ENCODE results near the gene MTOR. TPM values are rescaled to one million over a fixed set of nuclear protein-coding genes. Genes with fewer than 3 reads are reported as not detected.

Gene MTOR
- total and polyA plus RNA-seq, 2 donors (not counting 3 experiments of a cell fraction or from before 2014, with no cell fraction given): 33.5 to 50.4 TPM

DNA sequence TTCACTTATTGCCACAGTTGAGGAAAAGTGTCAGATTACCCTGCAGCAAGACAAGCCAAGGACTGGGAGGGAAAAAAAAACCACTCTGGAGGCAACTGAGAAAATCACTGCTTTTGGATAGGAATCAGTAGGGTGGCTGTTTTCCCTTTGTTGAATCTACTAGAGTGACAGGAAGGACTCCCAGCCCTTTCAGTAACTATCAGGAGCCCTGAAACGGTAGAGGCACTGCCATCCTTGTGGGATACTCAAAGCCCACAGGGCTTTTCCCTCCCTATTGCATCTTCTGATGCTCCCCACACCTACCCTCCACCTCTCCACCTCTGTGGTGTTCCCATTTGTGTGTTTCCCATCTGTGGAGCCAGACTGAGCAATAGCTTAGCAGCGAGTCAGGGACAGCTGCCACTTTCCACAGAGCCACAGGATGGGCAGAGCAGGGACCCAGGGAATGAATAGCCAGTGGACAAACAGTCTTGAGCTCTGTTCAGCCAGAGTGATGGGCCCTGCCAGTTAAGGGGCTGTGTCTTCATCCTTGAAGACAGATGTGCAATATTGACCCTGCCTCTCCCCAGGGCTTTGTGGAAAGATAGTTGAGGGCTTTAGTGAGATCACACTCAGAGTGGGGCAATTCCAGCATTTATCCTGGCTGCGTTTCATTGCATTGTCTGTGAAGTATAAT lies 24.5 kb upstream of the MTOR start:
- Histone ChIP-seq H3K9me1 (replicated peaks; ENCODE audit: control insufficient read depth, extremely low read depth, insufficient read depth, low read length) (no peaks in the 10 kb centered on the region), H3K4me3 (replicated peaks in 1 of 3; ENCODE audit: insufficient read depth in 1 of 3, low read depth in 1 of 3, low read length in 3 of 3) (no peak overlapping the region), H3K27me3 (ENCODE audit: control insufficient read depth in 2 of 2, insufficient read depth in 2 of 2, low read length in 2 of 2) (no peaks in the 10 kb centered on the region), H4K20me1 (replicated peaks; ENCODE audit: control insufficient read depth, extremely low read depth, insufficient read depth, low read length) (peaks cover 2% of the 10 kb centered on the region), H3K9ac (replicated peaks; ENCODE audit: extremely low read depth, insufficient read depth, low read length) (no peak overlapping the region), H3K4me1 (ENCODE audit: control insufficient read depth, extremely low read depth, insufficient read depth, low read length) (peaks cover 5% of the 10 kb centered on the region), H2AFZ (ENCODE audit: low read depth, low read length) (no peak overlapping the region), H3K79me2 (ENCODE audit: control insufficient read depth, insufficient read depth, low read length) (peaks cover 3% of the 10 kb centered on the region), H3K27ac (ENCODE audit: insufficient read depth, low read depth, low read length) (no peak overlapping the region), H3K36me3 (ENCODE audit: control insufficient read depth in 2 of 2, extremely low read depth in 1 of 2, insufficient read depth in 2 of 2, low read length in 2 of 2) (peaks cover 3 to 5% of the 10 kb centered on the region in 2 experiments), H3K9me3 (replicated peaks; ENCODE audit: control insufficient read depth, insufficient read depth, low read length) (no peaks in the 10 kb centered on the region), H3K4me2 (ENCODE audit: insufficient read depth, low read length) (no peak overlapping the region)
- intact Hi-C loops (cut with micrococcal nuclease): no loop called here
- DNase-seq (ENCODE audit: low read depth, low spot score): no peak
- CTCF ChIA-PET: interaction anchor here (1.0 to 1.8 kb wide), 2 partner anchors 249 to 356 kb away, joined by 3 to 10 read pairs; no protein-coding TSS in a partner anchor
- no peak for FAIRE-seq
- POLR2A ChIA-PET: no interaction called here
- no TSS peak for BruUV-seq (replicated peaks)
- dilution Hi-C loops (cut with MboI; ENCODE audit: extremely low pct_ligation_motif_present, low sequenced_read_pairs): no loop called here
- TF ChIP-seq, protein P1, sequence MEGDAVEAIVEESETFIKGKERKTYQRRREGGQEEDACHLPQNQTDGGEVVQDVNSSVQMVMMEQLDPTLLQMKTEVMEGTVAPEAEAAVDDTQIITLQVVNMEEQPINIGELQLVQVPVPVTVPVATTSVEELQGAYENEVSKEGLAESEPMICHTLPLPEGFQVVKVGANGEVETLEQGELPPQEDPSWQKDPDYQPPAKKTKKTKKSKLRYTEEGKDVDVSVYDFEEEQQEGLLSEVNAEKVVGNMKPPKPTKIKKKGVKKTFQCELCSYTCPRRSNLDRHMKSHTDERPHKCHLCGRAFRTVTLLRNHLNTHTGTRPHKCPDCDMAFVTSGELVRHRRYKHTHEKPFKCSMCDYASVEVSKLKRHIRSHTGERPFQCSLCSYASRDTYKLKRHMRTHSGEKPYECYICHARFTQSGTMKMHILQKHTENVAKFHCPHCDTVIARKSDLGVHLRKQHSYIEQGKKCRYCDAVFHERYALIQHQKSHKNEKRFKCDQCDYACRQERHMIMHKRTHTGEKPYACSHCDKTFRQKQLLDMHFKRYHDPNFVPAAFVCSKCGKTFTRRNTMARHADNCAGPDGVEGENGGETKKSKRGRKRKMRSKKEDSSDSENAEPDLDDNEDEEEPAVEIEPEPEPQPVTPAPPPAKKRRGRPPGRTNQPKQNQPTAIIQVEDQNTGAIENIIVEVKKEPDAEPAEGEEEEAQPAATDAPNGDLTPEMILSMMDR (IDR thresholded peaks at IDR 0.05; ENCODE audit: extremely low read depth in 1 of 2, insufficient read depth in 1 of 2, low read depth in 1 of 2, low read length in 2 of 2): no peak
- TF ChIP-seq GATA2 (IDR thresholded peaks at IDR 0.05; ENCODE audit: insufficient read depth, insufficient read length, low read depth, low read length): no peak
- no peak for TF ChIP-seq MYC (IDR thresholded peaks at IDR 0.05; ENCODE audit: low read depth, low read length)
- no peak for TF ChIP-seq FOS (IDR thresholded peaks at IDR 0.05; ENCODE audit: borderline replicate concordance, insufficient read depth, low read length)
- TF ChIP-seq, protein P2, sequence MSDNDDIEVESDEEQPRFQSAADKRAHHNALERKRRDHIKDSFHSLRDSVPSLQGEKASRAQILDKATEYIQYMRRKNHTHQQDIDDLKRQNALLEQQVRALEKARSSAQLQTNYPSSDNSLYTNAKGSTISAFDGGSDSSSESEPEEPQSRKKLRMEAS (IDR thresholded peaks at IDR 0.05; ENCODE audit: insufficient read depth, insufficient read length): no peak
- TF ChIP-seq JUN (IDR thresholded peaks at IDR 0.05; ENCODE audit: borderline replicate concordance, insufficient read depth, insufficient read length, low read depth): no peak
- TF ChIP-seq POLR2A (IDR thresholded peaks at IDR 0.05; ENCODE audit: low read depth, low read length): no peak
- no peak for TF ChIP-seq EZH2 (IDR thresholded peaks at IDR 0.05; ENCODE audit: borderline replicate concordance, low read depth, low read length, severe bottlenecking)
- TF ChIP-seq POLR2AphosphoS5 (IDR thresholded peaks at IDR 0.05; ENCODE audit: insufficient read depth, low read depth, low read length): no peak

Data from endothelial cell of umbilical vein (primary cell).